Activated CD4-positive, alpha-beta T cell treated with anti-CD3 and anti-CD28 coated beads, Interleukin-2, amount 50 U/mL, for 24 hours (primary cell): ENCODE data around the gene MYL6B.

Experiments used
- DNase-seq, 2 donors: peaks; one replicate each; pipeline ENCODE4 v3.0.0-alpha.2; 2020; ENCODE audit warnings: low read depth in 1 of 2, low spot score in 1 of 2

MYL6B gene

DNA sequence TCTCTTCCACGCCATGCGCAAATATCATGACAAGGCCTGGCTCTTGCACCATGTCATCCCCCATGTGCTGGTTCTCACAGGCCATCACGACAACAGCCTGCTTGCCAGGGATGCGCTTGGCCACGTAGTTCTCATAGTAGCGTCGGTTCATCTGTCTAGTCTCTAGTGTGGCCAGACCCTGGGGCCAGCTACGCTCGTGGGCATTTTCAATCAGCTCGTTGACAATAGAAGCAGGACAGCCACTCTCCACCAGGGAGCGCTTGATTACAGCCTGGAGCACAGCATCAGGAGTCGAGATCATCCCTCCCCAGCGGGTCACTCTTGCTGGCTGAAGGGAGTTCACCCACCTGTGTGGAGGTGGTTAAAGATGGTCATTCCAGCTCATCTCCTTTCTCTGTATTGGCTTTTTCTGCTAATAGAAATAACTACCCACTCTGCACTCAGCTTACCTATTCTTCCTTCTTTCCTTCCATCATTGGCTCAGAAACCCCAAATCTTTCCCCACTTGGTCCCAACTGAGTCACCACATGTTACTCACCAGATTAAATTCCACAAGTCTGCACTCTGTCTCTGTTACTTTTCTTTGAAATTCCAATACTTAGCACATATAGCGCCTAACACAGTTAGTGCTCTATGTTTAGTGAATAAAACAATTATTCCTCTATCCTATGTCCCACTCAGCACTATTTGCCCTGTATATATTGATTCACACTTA, 54.2 kb downstream of the MYL6B start:
- no peak for DNase-seq
